Thyroid gland (tissue), 4 donors: Measurements from ENCODE around the gene RGL3. TPM values are rescaled to one million over a fixed set of nuclear protein-coding genes. Genes with fewer than 3 reads are reported as not detected.
"Not testable (repeated sequence)": the region's sequence is repeated elsewhere in the genome, so short reads cannot be mapped to it uniquely, and the experiment has no call there.

Source experiments
- DNase-seq, 2 donors: peaks; one replicate each; pipeline ENCODE4 v3.0.0-alpha.2; 2019
- H3K27ac ChIP-seq, 3 donors: fragments of 200-600 bp; sonication (generic); 1 replicate in 2 of 3; 2 replicates in 1 of 3; pipeline ENCODE4 v1.5.1; 2016 to 2019; ENCODE audit warnings: mild to moderate bottlenecking in 1 of 3, moderate library complexity in 1 of 3
- H3K27me3 ChIP-seq: fragments of 200-600 bp; sonication (generic); one replicate; pipeline ENCODE4 v1.5.1; 2019
- H3K36me3 ChIP-seq, 2 donors: fragments of 200-600 bp; sonication (generic); one replicate each; pipeline ENCODE4 v1.5.1; 2016 to 2019
- H3K4me1 ChIP-seq, 2 donors: fragments of 200-600 bp; sonication (generic); one replicate each; pipeline ENCODE4 v1.5.1; 2017 to 2019
- H3K4me3 ChIP-seq, 3 donors: fragments of 200-600 bp; sonication (generic); replicated peaks in 1 of 3; 1 replicate in 2 of 3; 2 replicates in 1 of 3; pipeline ENCODE4 v1.5.1; 2016; ENCODE audit warnings: mild to moderate bottlenecking in 1 of 3
- H3K9me3 ChIP-seq: fragments of 200-600 bp; sonication (generic); one replicate; pipeline ENCODE4 v1.5.1; 2017
- CTCF ChIP-seq, 6 experiments: fragments of 200-600 bp in 3 of 6; fragments of 450-650 bp in 3 of 6; sonication (generic) in 3 of 6; IDR thresholded peaks; one replicate each; pipeline ENCODE4 v1.5.1; 2016 to 2019; ENCODE audit warnings: antibody characterized with exemption in 6 of 6, mild to moderate bottlenecking in 2 of 6, inconsistent platforms in 1 of 6, moderate library complexity in 1 of 6
- POLR2A ChIP-seq, 2 donors: fragments of 450-650 bp; IDR thresholded peaks; one replicate each; pipeline ENCODE4 v1.6.1; 2017; ENCODE audit warnings: antibody characterized with exemption in 2 of 2, mild to moderate bottlenecking in 2 of 2, moderate library complexity in 1 of 2
- WGBS, 2 donors: methylation state at CpG; one replicate each; pipeline ENCODE4 v1.1.5; 2017; 5-methylcytosine and 5-hydroxymethylcytosine counted together
- intact Hi-C: fragments of 100-400 bp; cut with DNase I; formaldehyde crosslinking; loops from one replicate; pipeline ENCODE4 v1.15.1; 2023
- total RNA-seq, 4 donors: library from RNA; depleted of rRNA; stranded (reverse); fragments of >200 nt; gene quantifications; one replicate each; pipeline ENCODE4 v1.2.3, GENCODE V29; 2016

Gene RGL3
- total RNA-seq, 4 donors from 2014 or later = 63.4 to 136 (median 101) TPM

- H3K9me3 ChIP-seq = no peaks in the 10 kb centered on the region
- H3K27ac ChIP-seq = no peak overlapping the region
- H3K4me3 ChIP-seq = no peak overlapping the region
- H3K4me1 ChIP-seq = no peaks in the 10 kb centered on the region
- 69 to 76% methylated on average over 2 of the region's 2 CpGs for WGBS, 2 donors
- intact Hi-C loops = no loop called here
- H3K36me3 ChIP-seq = no peaks in the 10 kb centered on the region
- H3K27me3 ChIP-seq = no peaks in the 10 kb centered on the region
- no peak for DNase-seq
- TF ChIP-seq CTCF (IDR thresholded peaks at IDR 0.05) (no peak), POLR2A (IDR thresholded peaks at IDR 0.05) (no peak)
These were observed 42.3 kb upstream of the RGL3 start for GRCh38 chr19:11461453-11461852.

GRCh38 chr19:11460207-11460606 lies 41.1 kb upstream of the RGL3 start:
- Histone ChIP-seq H3K4me3 (no peak overlapping the region), H3K27ac (no peak overlapping the region), H3K36me3 (no peaks in the 10 kb centered on the region), H3K4me1 (no peaks in the 10 kb centered on the region), H3K27me3 (no peaks in the 10 kb centered on the region), H3K9me3 (no peaks in the 10 kb centered on the region)
- peak in 1 of 6 experiments; percentile 5 for TF ChIP-seq CTCF (IDR thresholded peaks at IDR 0.05)
- no peak for TF ChIP-seq POLR2A (IDR thresholded peaks at IDR 0.05)
- DNase-seq = no peak
- intact Hi-C loops = no loop called here
- WGBS, 2 donors = 55 to 68% methylated on average over 4 of the region's 4 CpGs

- H3K4me1 ChIP-seq, H3K4me3 ChIP-seq, H3K36me3 ChIP-seq, H3K9me3 ChIP-seq, H3K27me3 ChIP-seq, intact Hi-C loops, DNase-seq, H3K27ac ChIP-seq: not testable (repeated sequence)
- WGBS, 2 donors = 81 to 86% methylated on average over 11 of the region's 11 CpGs
These were observed 39.8 kb upstream of the RGL3 start for GRCh38 chr19:11458912-11459311.

DNA sequence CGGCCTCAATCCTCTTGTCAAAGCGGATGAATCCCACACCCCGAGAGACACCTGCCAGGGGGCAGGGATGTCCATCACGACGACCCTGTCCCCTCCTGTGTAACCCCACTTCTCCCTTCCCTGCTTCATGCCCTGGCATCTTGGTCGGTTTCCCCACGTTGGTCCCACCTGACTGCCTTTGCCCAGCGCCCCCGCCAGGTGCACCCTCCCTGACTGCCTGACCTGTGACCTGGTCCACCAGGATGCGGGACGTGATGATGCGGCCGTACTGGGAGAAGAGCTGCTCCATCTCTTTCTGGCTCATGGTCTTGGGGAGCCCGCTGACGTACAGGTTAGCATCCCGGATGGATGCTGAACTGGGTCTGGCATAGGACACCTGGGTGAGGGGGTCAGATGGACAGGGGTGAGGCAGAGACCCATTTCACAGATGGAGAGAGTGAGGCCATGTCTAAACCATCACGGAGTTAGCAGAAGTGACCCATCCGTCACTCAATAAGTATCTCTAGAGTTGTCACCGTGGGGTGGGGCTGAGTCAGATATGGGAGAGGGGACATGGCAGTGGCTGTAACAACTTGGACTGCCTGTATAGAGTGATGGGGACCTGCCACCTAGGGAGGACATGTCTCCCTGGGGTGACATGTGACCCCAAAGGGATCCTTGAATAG lies 39.3 kb upstream of the RGL3 start:
- Histone ChIP-seq H3K27ac (no peak overlapping the region), H3K9me3 (no peaks in the 10 kb centered on the region), H3K27me3 (no peaks in the 10 kb centered on the region), H3K36me3 (no peaks in the 10 kb centered on the region), H3K4me1 (no peaks in the 10 kb centered on the region), H3K4me3 (no peak overlapping the region)
- WGBS, 2 donors = 86 to 89% methylated on average over 17 to 19 of the region's 19 CpGs
- no peak for DNase-seq
- TF ChIP-seq POLR2A (IDR thresholded peaks at IDR 0.05) (no peak), CTCF (IDR thresholded peaks at IDR 0.05) (no peak)
- intact Hi-C loops = no loop called here

GRCh38 chr19:11457831-11458230 lies 38.7 kb upstream of the RGL3 start:
- TF ChIP-seq POLR2A (IDR thresholded peaks at IDR 0.05) = no peak
- TF ChIP-seq CTCF (IDR thresholded peaks at IDR 0.05) = no peak
- Histone ChIP-seq H3K27ac (no peak overlapping the region), H3K4me1 (no peaks in the 10 kb centered on the region), H3K4me3 (no peak overlapping the region), H3K27me3 (no peaks in the 10 kb centered on the region), H3K36me3 (no peaks in the 10 kb centered on the region), H3K9me3 (no peaks in the 10 kb centered on the region)
- WGBS, 2 donors = 86 to 90% methylated on average over 20 of the region's 20 CpGs
- no peak for DNase-seq
- intact Hi-C loops = no loop called here
